HepG2 (cell line): Measurements from ENCODE around the gene S100A7.

Experiments used
- CENPX ChIP-seq: sonication (generic); formaldehyde crosslinking; IDR thresholded peaks from 2 replicates; pipeline ENCODE4 v1.9.0; 2021; ENCODE audit warnings: mild to moderate bottlenecking, missing genetic modification reagents, moderate library complexity
- CTCF ChIP-seq: sonication (generic); formaldehyde crosslinking; IDR thresholded peaks from 2 replicates; pipeline ENCODE4 v1.5.0; 2020; ENCODE audit warnings: mild to moderate bottlenecking, missing genetic modification reagents, moderate library complexity
- POLR2AphosphoS5 ChIP-seq: IDR thresholded peaks from 2 replicates; pipeline ENCODE4 v1.6.1; 2012; ENCODE audit warnings: low read depth, low read length
- SOX6 ChIP-seq, 2 experiments: fragments of 450-650 bp in 1 of 2; sonication (generic) in 1 of 2; formaldehyde crosslinking in 1 of 2; IDR thresholded peaks; 2 replicates each; pipeline versions ENCODE4 v1.4.0 to v1.6.1; 2017 to 2020; ENCODE audit warnings: antibody characterized with exemption in 1 of 2, mild to moderate bottlenecking in 1 of 2, missing genetic modification reagents in 1 of 2
- TEAD2 ChIP-seq: sonication (generic); formaldehyde crosslinking; IDR thresholded peaks from 2 replicates; pipeline ENCODE4 v1.9.0; 2021; ENCODE audit warnings: missing genetic modification reagents
- ZBTB40 ChIP-seq, 2 experiments: fragments of 450-650 bp in 1 of 2; sonication (generic) in 1 of 2; formaldehyde crosslinking in 1 of 2; IDR thresholded peaks; 2 replicates each; pipeline versions ENCODE4 v1.6.1 to v1.8.0; 2016 to 2022; ENCODE audit warnings: antibody characterized with exemption in 1 of 2, mild to moderate bottlenecking in 1 of 2, missing genetic modification reagents in 1 of 2
- ZFP1 ChIP-seq: IDR thresholded peaks from 2 replicates; pipeline ENCODE4 v1.6.1; 2016
- ZNF337 ChIP-seq: sonication (generic); formaldehyde crosslinking; IDR thresholded peaks from 2 replicates; pipeline ENCODE4 v1.5.1; 2020; ENCODE audit warnings: missing genetic modification reagents, low read depth, mild to moderate bottlenecking, borderline replicate concordance
- ZNF350 ChIP-seq: sonication (generic); formaldehyde crosslinking; IDR thresholded peaks from 2 replicates; pipeline ENCODE4 v1.4.0; 2020; ENCODE audit warnings: mild to moderate bottlenecking, low read depth, missing genetic modification reagents, borderline replicate concordance
- ZNF512B ChIP-seq: sonication (generic); formaldehyde crosslinking; IDR thresholded peaks from 2 replicates; pipeline ENCODE4 v1.5.1; 2020; ENCODE audit warnings: missing genetic modification reagents, mild to moderate bottlenecking, borderline replicate concordance
- ZNF547 ChIP-seq: sonication (generic); formaldehyde crosslinking; IDR thresholded peaks from 2 replicates; pipeline ENCODE4 v1.5.1; 2020; ENCODE audit warnings: mild to moderate bottlenecking, missing genetic modification reagents

GRCh38 chr1:153428791-153429190 is 31.7 kb downstream of the S100A7 start:
- TF ChIP-seq SOX6 (IDR thresholded peaks at IDR 0.05): no peak
- TF ChIP-seq SOX6 (CRISPR knock-in tag; IDR thresholded peaks at IDR 0.05): no peak
- no peak for TF ChIP-seq ZNF547
- TF ChIP-seq CTCF (CRISPR knock-in tag): no peak
- no peak for TF ChIP-seq POLR2AphosphoS5
- no peak for TF ChIP-seq ZNF512B (CRISPR knock-in tag)
- TF ChIP-seq CENPX (CRISPR knock-in tag): no peak
- no peak for TF ChIP-seq ZBTB40 (IDR thresholded peaks at IDR 0.05)
- TF ChIP-seq ZBTB40 (CRISPR knock-in tag; IDR thresholded peaks at IDR 0.05): no peak
- TF ChIP-seq TEAD2 (CRISPR knock-in tag): no peak
- no peak for TF ChIP-seq ZFP1
- no peak for TF ChIP-seq ZNF337 (CRISPR knock-in tag)
- no peak for TF ChIP-seq ZNF350 (CRISPR knock-in tag)
